Measurements from ENCODE around the gene PAXIP1.

PAXIP1 gene

GRCh38 chr7:154909241-154910105, 93.5 kb downstream of the PAXIP1 start:
- Histone ChIP-seq H3K4me3 (ENCODE audit: low read depth, low read length) (no peak overlapping the region), H3K36me3 (no peaks in the 10 kb centered on the region), H3K27ac (no peak overlapping the region), H3K27me3 (ENCODE audit: insufficient read depth, low read depth, severe bottlenecking) (peaks cover 85% of the 10 kb centered on the region), H3K9me3 (ENCODE audit: severe bottlenecking) (peaks cover 32% of the 10 kb centered on the region)
- no peak for TF ChIP-seq CTCF (IDR thresholded peaks at IDR 0.05; ENCODE audit: low read depth, low read length)
- no peak for DNase-seq

- Histone ChIP-seq H3K36me3 (no peaks in the 10 kb centered on the region), H3K27me3 (ENCODE audit: insufficient read depth, low read depth, severe bottlenecking) (peaks cover 93% of the 10 kb centered on the region), H3K4me3 (ENCODE audit: low read depth, low read length) (no peak overlapping the region), H3K9me3 (ENCODE audit: severe bottlenecking) (peaks cover 32% of the 10 kb centered on the region), H3K27ac (no peak overlapping the region)
- DNase-seq = no peak
- TF ChIP-seq CTCF (IDR thresholded peaks at IDR 0.05; ENCODE audit: low read depth, low read length) = no peak
These were observed 95.0 kb downstream of the PAXIP1 start for GRCh38 chr7:154907651-154908620.

GRCh38 chr7:154906736-154907355, 96.1 kb downstream of the PAXIP1 start:
- peaks cover 32% of the 10 kb centered on the region for H3K9me3 ChIP-seq (ENCODE audit: severe bottlenecking)
- DNase-seq = no peak
- no peak overlapping the region for H3K27ac ChIP-seq
- H3K36me3 ChIP-seq = no peaks in the 10 kb centered on the region
- H3K27me3 ChIP-seq (ENCODE audit: insufficient read depth, low read depth, severe bottlenecking) = peaks cover 96% of the 10 kb centered on the region
- TF ChIP-seq CTCF (IDR thresholded peaks at IDR 0.05; ENCODE audit: low read depth, low read length) = no peak
- no peak overlapping the region for H3K4me3 ChIP-seq (ENCODE audit: low read depth, low read length)

- no peaks in the 10 kb centered on the region for H3K36me3 ChIP-seq
- TF ChIP-seq CTCF (IDR thresholded peaks at IDR 0.05; ENCODE audit: low read depth, low read length) = no peak
- peaks cover 96% of the 10 kb centered on the region for H3K27me3 ChIP-seq (ENCODE audit: insufficient read depth, low read depth, severe bottlenecking)
- no peak overlapping the region for H3K4me3 ChIP-seq (ENCODE audit: low read depth, low read length)
- H3K9me3 ChIP-seq (ENCODE audit: severe bottlenecking) = peaks cover 28% of the 10 kb centered on the region
- H3K27ac ChIP-seq = no peak overlapping the region
- DNase-seq = no peak
These were observed 96.7 kb downstream of the PAXIP1 start for GRCh38 chr7:154906201-154906600.

- Histone ChIP-seq H3K36me3 (no peaks in the 10 kb centered on the region), H3K9me3 (ENCODE audit: severe bottlenecking) (peaks cover 22% of the 10 kb centered on the region), H3K4me3 (ENCODE audit: low read depth, low read length) (no peak overlapping the region), H3K27ac (no peak overlapping the region), H3K27me3 (ENCODE audit: insufficient read depth, low read depth, severe bottlenecking) (peaks cover 96% of the 10 kb centered on the region)
- DNase-seq = no peak
- TF ChIP-seq CTCF (IDR thresholded peaks at IDR 0.05; ENCODE audit: low read depth, low read length) = no peak
These were observed 97.3 kb downstream of the PAXIP1 start for GRCh38 chr7:154905615-154906014.

Data from WERI-Rb-1 (cell line).